Neural crest cell (in vitro differentiated cells): Measurements from ENCODE around the gene WWP2. TPM values are rescaled to one million over a fixed set of nuclear protein-coding genes. Genes with fewer than 3 reads are reported as not detected.
A peak's percentile ranks its signal among the peaks of the same experiment; 100 is the strongest.

Source experiments
- DNase-seq: peaks from one replicate; pipeline ENCODE4 v3.0.0; 2021; ENCODE audit warnings: low read depth, mixed read lengths, low spot score
- H3K27ac Mint-ChIP-seq: one replicate; pipeline ENCODE4 v1.8.0; 2021; ENCODE audit warnings: mild to moderate bottlenecking, mixed read lengths; ENCODE audit not compliant: unreplicated experiment
- H3K27me3 Mint-ChIP-seq: 2 replicates; pipeline ENCODE4 v1.8.0; 2021; ENCODE audit warnings: low read depth, mild to moderate bottlenecking, mixed read lengths
- H3K36me3 Mint-ChIP-seq: 2 replicates; pipeline ENCODE4 v1.8.0; 2021; ENCODE audit warnings: low read depth, mild to moderate bottlenecking, mixed read lengths
- H3K4me1 Mint-ChIP-seq: 2 replicates; pipeline ENCODE4 v1.8.0; 2021; ENCODE audit warnings: mixed read lengths
- H3K4me3 Mint-ChIP-seq: one replicate; pipeline ENCODE4 v1.8.0; 2021; ENCODE audit warnings: mild to moderate bottlenecking, mixed read lengths
- H3K9me3 Mint-ChIP-seq: 2 replicates; pipeline ENCODE4 v1.8.0; 2021; ENCODE audit warnings: mixed read lengths
- total RNA-seq: library from RNA; stranded (reverse); gene quantifications from 2 replicates; pipeline ENCODE4 v1.2.1, GENCODE V29; 2021
- TF ChIP-seq, protein P1 (sequence below): fragments of 200-600 bp; sonication (generic); conservative IDR thresholded peaks from 2 replicates; pipeline ENCODE4 v1.5.0; 2021; ENCODE audit warnings: antibody characterized with exemption, mild to moderate bottlenecking

WWP2 gene
- total RNA-seq, 1 donor from 2014 or later = 48.7 TPM

DNA sequence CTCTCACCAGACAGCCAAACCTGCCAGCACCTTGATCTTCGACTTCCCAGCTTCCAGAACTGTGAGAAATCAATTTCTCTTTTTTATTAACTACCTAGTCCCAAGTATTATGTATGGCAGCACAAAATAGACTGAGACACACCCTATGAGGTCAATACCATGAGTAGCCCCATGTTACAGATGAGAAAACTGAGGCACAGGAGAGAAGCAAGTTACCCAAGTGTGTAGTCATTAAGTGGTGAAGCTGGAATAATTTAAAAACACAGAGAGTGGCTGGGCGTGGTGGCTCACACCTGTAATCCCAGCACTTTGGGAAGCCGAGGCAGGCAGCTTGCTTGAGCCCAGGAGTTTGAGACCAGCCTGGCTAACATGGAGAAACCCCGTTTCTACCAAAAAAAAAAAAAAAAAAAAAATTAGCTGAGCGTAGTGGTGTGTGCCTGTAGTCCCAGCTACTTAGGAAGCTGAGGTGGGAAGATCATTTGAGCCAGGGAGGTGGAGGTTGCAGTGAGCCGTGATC is 40.6 kb upstream of the WWP2 start:
- Mint-ChIP-seq H3K9me3 (no peaks in the 10 kb centered on the region), H3K27me3 (no peaks in the 10 kb centered on the region), H3K4me1 (peaks cover 43% of the 10 kb centered on the region), H3K36me3 (peaks cover 2% of the 10 kb centered on the region), H3K27ac (no peak overlapping the region), H3K4me3 (peak overlapping the region; percentile 47)
- TF ChIP-seq, protein P1, sequence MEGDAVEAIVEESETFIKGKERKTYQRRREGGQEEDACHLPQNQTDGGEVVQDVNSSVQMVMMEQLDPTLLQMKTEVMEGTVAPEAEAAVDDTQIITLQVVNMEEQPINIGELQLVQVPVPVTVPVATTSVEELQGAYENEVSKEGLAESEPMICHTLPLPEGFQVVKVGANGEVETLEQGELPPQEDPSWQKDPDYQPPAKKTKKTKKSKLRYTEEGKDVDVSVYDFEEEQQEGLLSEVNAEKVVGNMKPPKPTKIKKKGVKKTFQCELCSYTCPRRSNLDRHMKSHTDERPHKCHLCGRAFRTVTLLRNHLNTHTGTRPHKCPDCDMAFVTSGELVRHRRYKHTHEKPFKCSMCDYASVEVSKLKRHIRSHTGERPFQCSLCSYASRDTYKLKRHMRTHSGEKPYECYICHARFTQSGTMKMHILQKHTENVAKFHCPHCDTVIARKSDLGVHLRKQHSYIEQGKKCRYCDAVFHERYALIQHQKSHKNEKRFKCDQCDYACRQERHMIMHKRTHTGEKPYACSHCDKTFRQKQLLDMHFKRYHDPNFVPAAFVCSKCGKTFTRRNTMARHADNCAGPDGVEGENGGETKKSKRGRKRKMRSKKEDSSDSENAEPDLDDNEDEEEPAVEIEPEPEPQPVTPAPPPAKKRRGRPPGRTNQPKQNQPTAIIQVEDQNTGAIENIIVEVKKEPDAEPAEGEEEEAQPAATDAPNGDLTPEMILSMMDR = no peak
- DNase-seq = no peak

DNA sequence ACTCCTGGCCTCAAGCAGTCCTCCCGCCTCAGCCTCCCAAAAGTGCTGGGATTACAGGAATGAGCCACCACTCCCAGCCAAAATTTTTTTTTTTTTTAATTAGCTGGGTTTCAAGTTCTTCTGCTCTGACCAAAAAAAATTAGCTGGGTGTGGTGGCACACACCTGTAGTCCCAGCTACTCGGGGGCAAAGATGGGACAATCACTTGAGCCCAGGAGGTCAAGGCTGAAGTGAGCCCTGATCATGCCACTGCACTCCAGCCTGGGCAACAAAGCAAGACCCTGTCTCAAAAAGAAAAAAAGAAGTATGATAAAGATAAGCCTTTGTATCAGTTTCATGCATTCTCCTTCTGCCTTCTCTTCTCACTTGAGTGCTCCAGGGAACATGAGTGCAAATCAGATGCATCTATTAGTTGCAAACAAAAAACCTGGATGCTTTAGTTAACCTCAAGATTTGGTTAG is 37.7 kb upstream of the WWP2 start:
- Mint-ChIP-seq H3K36me3 (no peaks in the 10 kb centered on the region), H3K9me3 (no peaks in the 10 kb centered on the region), H3K27me3 (no peaks in the 10 kb centered on the region), H3K4me3 (peak overlapping the region; percentile 98), H3K4me1 (peaks cover 56% of the 10 kb centered on the region), H3K27ac (no peak overlapping the region)
- TF ChIP-seq, protein P1 = no peak
- no peak for DNase-seq

DNA sequence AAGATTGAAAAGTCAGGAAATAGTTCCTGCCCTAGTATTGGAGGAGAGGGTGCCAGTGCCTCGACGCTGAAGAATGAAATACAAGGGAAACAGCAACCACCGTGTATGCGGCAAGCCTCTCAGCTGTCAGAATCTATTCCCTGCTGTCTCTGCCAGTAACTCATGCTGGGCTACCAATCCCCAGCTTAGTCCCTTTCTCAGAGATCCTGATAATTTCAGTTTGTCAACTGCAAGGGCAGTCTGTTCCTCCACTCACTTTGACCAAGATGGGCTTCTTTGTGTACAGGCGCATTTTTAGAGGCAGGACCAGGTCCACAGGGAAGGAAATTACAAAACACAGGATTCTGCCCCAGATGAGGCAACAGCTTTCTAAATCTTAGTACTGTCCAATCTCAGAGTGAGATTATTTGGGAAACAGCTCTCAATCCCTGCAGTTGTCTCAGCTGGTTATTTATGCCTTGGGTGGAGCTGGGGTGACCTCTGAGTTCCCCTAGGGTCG is 37.1 kb upstream of the WWP2 start:
- H3K9me3 Mint-ChIP-seq = no peaks in the 10 kb centered on the region
- TF ChIP-seq, protein P1 = no peak
- H3K4me1 Mint-ChIP-seq = peaks cover 60% of the 10 kb centered on the region
- H3K4me3 Mint-ChIP-seq = peak overlapping the region; percentile 98
- no peaks in the 10 kb centered on the region for H3K36me3 Mint-ChIP-seq
- peak overlapping the region; percentile 89 for H3K27ac Mint-ChIP-seq
- H3K27me3 Mint-ChIP-seq = no peaks in the 10 kb centered on the region
- DNase-seq = no peak

DNA sequence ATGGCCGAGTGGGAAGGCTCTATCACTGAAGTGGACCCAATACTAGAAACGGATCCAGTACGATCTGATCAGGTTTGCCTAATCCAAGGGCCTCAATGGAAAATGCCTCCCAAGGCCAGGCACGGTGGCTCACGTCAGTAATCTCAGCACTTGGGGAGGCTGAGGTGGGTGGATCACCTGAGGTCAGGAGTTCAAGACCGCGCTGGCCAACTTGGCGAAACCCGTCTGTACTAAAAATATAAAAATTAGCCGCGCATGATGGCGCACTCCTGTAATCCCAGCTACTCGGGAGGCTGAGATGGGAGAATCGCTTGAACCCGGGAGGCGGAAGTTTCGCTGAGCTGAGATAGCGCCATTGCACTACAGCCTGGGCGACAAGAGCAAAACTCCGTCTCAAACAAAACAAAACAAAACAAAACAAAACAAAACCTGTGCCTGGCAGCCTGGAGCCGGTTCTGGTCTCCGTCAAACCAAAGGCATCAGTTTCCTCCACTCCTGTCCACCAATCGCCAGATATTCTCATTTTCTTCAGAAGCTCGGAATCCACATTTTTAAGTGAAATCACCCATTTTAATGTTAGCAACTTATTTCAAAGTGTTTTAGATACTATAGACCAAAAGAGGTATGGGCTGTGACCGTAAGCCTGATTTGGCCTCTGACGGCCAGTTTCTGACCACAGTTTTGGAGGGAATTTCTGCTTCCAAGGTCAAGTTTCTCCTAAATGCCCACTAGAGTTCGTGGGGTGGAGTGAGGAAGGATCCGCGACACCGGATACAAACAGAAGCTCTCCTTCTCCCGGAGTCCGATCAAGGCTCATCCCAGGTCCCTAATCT is 36.4 kb upstream of the WWP2 start:
- Mint-ChIP-seq H3K27me3 (no peaks in the 10 kb centered on the region), H3K27ac (peak overlapping the region; percentile 100), H3K9me3 (no peaks in the 10 kb centered on the region), H3K4me1 (peaks cover 60% of the 10 kb centered on the region), H3K36me3 (no peaks in the 10 kb centered on the region), H3K4me3 (peak overlapping the region; percentile 98)
- TF ChIP-seq, protein P1 = no peak
- DNase-seq = no peak

DNA sequence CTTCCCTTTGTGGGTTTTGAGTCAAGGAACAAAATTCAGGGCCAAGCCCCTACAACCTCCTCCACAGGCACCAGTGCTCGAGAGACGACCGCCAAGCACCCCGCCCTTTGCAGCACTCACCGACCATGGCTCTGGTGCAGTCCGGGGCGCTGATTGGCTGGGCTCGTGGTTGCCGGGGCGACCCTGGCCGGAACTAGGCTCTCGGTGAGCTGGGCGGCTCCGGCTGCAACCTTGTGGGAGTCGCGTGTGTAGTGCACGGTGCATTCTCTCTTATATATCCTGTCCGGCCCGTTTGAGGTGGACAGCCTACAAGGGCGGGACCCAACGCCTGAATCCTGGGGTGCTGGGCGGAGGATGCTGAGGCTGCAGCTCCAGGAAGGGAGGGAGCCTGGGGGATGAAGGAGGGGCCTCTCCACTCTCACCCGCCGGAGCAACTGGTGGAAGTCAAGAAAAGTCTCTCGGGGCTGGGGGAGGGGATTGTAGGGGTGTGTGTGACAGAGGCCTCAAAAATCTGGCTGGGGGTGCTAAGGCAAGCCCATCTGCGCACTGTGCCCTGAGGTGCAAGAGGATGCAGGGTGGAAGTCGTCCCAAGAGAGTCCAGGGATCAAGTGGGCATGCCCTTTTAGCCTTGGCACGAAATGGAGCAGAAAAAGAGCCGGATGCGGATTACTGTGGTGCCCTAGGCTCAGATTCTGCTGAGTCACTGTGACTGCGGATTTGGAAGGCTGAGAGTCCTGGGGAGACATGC is 35.6 kb upstream of the WWP2 start, which contains the start of gene NQO1:
Gene NQO1 (minus strand): TSS at position 248 of the 748 bp plus-strand sequence. CDS start 121 bp downstream, at position 127.
- Mint-ChIP-seq H3K4me3 (peak within 1 kb of the TSS; percentile 98), H3K27ac (peak within 1 kb of the TSS; percentile 100), H3K36me3 (no peaks in the 10 kb centered on the region), H3K27me3 (no peaks in the 10 kb centered on the region), H3K9me3 (no peaks in the 10 kb centered on the region), H3K4me1 (peaks cover 60% of the 10 kb centered on the region)
- peak; percentile 91 for DNase-seq
- TF ChIP-seq, protein P1 = no peak
